ENCODE data around the gene PNPO.

PNPO gene

DNA sequence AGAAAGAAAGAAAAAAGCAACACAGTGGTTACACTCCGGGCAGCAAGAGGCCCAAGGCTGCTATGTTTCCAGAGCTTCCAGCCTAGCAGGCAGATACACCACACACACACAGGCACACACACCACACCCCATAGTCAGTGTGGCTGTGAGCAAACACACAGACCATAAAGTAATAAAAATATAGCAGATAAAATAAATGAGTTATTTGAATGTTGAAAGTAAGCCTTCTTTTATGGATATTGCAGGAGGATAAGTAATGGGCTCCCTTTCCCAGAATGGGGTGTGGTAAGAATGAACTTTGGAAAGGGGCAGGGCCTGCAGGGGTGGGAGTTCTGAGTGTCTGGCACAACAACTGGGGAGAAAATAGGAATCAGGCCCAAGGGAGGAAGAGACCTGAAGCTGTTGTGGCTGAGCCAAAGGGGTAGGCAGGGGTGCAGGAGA lies 24.7 kb downstream of the PNPO start:
- H4K20me1 ChIP-seq (ENCODE audit: insufficient read depth, low read length), result no peaks in the 10 kb centered on the region
- no peaks in the 10 kb centered on the region for H3K9me2 ChIP-seq (replicated peaks; ENCODE audit: insufficient read depth, low read length)
- H3K9me3 ChIP-seq (replicated peaks; ENCODE audit: insufficient read depth, low read length), result no peaks in the 10 kb centered on the region
- no peak overlapping the region for H2AFZ ChIP-seq (ENCODE audit: low read length)
- no peaks in the 10 kb centered on the region for H3F3A ChIP-seq (ENCODE audit: insufficient read depth, low read length)
- no peak for DNase-seq
- peaks cover 1% of the 10 kb centered on the region for H3K79me2 ChIP-seq (ENCODE audit: low read length)
- H3K27me3 ChIP-seq (replicated peaks; ENCODE audit: insufficient read depth, low read length), result no peaks in the 10 kb centered on the region
- H3K4me3 ChIP-seq (ENCODE audit: low read length), result no peak overlapping the region
- H3K27ac ChIP-seq (ENCODE audit: low read length), result no peak overlapping the region
- no peak overlapping the region for H3K4me2 ChIP-seq (ENCODE audit: low read depth, low read length)
- no peaks in the 10 kb centered on the region for H3K36me3 ChIP-seq (replicated peaks; ENCODE audit: insufficient read depth, low read length)
- H3K9ac ChIP-seq (ENCODE audit: low read length), result no peak overlapping the region
- TF ChIP-seq EZH2phosphoT487 (IDR thresholded peaks at IDR 0.05; ENCODE audit: low read length) (no peak), EZH2 (optimal IDR thresholded peaks at IDR 0.05; ENCODE audit: low read depth, low read length) (no peak)
- TF ChIP-seq, protein P1, sequence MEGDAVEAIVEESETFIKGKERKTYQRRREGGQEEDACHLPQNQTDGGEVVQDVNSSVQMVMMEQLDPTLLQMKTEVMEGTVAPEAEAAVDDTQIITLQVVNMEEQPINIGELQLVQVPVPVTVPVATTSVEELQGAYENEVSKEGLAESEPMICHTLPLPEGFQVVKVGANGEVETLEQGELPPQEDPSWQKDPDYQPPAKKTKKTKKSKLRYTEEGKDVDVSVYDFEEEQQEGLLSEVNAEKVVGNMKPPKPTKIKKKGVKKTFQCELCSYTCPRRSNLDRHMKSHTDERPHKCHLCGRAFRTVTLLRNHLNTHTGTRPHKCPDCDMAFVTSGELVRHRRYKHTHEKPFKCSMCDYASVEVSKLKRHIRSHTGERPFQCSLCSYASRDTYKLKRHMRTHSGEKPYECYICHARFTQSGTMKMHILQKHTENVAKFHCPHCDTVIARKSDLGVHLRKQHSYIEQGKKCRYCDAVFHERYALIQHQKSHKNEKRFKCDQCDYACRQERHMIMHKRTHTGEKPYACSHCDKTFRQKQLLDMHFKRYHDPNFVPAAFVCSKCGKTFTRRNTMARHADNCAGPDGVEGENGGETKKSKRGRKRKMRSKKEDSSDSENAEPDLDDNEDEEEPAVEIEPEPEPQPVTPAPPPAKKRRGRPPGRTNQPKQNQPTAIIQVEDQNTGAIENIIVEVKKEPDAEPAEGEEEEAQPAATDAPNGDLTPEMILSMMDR (IDR thresholded peaks at IDR 0.05; ENCODE audit: low read length), result no peak
- H3K4me1 ChIP-seq (ENCODE audit: low read length), result peaks cover 5% of the 10 kb centered on the region

DNA sequence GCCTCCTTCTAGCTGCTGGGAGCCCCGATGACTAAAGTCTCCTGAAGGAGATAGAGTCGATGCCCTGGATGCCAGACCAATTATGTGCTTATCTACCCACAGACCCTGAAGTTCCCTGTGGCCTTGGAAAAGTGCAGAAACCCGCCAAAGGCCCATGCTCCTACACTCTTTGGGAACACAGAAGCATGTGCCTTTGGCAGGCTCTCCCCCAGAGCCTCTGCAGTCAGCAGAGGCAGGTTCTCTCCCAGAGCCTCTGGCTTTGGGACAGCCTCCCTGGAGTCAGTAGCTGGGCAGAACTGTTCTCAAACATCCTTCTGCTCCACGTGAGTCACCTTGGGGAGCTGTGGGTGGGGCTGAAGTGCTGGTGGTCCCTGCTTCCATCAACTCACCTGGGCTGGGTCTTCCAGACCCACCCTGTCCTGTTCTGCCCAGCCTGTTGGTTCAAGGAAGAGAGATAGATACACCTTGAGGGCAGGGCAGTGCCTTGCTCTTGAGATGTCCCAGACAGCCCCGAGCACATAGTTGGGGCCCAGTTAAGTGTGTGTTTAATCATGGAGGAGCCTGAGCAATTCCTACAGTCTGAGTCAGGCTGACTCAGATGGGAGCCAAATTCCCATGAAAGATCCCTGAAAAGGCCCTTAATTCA lies 26.4 kb downstream of the PNPO start:
- Histone ChIP-seq H3F3A (ENCODE audit: insufficient read depth, low read length) (peaks cover 3% of the 10 kb centered on the region; the same call in 1 of the 2 replicates), H3K79me2 (ENCODE audit: low read length) (peaks cover 18% of the 10 kb centered on the region), H3K9me3 (replicated peaks; ENCODE audit: insufficient read depth, low read length) (no peaks in the 10 kb centered on the region), H3K4me3 (ENCODE audit: low read length) (no peak overlapping the region), H3K4me2 (ENCODE audit: low read depth, low read length) (no peak overlapping the region), H3K27me3 (replicated peaks; ENCODE audit: insufficient read depth, low read length) (no peaks in the 10 kb centered on the region), H3K27ac (ENCODE audit: low read length) (no peak overlapping the region), H4K20me1 (ENCODE audit: insufficient read depth, low read length) (no peaks in the 10 kb centered on the region), H3K9me2 (replicated peaks; ENCODE audit: insufficient read depth, low read length) (no peaks in the 10 kb centered on the region), H3K36me3 (replicated peaks; ENCODE audit: insufficient read depth, low read length) (no peaks in the 10 kb centered on the region), H3K4me1 (ENCODE audit: low read length) (peaks cover 13% of the 10 kb centered on the region), H2AFZ (ENCODE audit: low read length) (no peak overlapping the region), H3K9ac (ENCODE audit: low read length) (no peak overlapping the region)
- TF ChIP-seq, protein P1 (IDR thresholded peaks at IDR 0.05; ENCODE audit: low read length), result no peak
- TF ChIP-seq EZH2 (optimal IDR thresholded peaks at IDR 0.05; ENCODE audit: low read depth, low read length) (no peak), EZH2phosphoT487 (IDR thresholded peaks at IDR 0.05; ENCODE audit: low read length) (no peak)
- DNase-seq, result no peak

DNA sequence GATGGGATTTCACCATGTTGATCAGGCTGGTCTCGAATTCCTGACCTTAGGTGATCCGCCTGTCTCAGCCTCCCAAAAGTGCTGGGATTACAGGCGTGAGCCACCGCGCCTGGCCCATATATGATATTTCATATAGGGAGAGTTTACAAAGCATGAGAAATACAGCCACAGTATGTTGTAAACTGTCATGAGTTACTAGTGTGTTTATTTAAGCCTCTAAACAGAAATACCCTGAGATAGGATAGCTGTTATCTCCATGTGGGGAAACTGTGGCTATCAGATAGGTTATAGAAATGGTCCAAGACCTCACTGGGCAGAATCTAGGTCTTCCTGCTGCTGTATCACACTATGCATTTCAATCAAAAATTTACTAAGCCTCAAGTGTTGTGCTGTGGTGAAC lies 27.5 kb downstream of the PNPO start:
- TF ChIP-seq EZH2phosphoT487 (IDR thresholded peaks at IDR 0.05; ENCODE audit: low read length) (no peak), EZH2 (optimal IDR thresholded peaks at IDR 0.05; ENCODE audit: low read depth, low read length) (no peak)
- TF ChIP-seq, protein P1 (IDR thresholded peaks at IDR 0.05; ENCODE audit: low read length), result no peak
- peaks cover 17% of the 10 kb centered on the region for H3K4me1 ChIP-seq (ENCODE audit: low read length)

More for the DNA sequence above, 27.5 kb downstream of the PNPO start:
- H3K4me3 ChIP-seq (ENCODE audit: low read length), result no peak overlapping the region
- H3K4me2 ChIP-seq (ENCODE audit: low read depth, low read length), result no peak overlapping the region
- H3K79me2 ChIP-seq (ENCODE audit: low read length), result peaks cover 25% of the 10 kb centered on the region
- H3K9ac ChIP-seq (ENCODE audit: low read length), result no peak overlapping the region
- H3K9me2 ChIP-seq (replicated peaks; ENCODE audit: insufficient read depth, low read length), result no peaks in the 10 kb centered on the region
- no peak overlapping the region for H3K27ac ChIP-seq (ENCODE audit: low read length)
- no peaks in the 10 kb centered on the region for H4K20me1 ChIP-seq (ENCODE audit: insufficient read depth, low read length)
- no peak overlapping the region for H2AFZ ChIP-seq (ENCODE audit: low read length)
- no peaks in the 10 kb centered on the region for H3K9me3 ChIP-seq (replicated peaks; ENCODE audit: insufficient read depth, low read length)
- DNase-seq, result no peak
- H3F3A ChIP-seq (ENCODE audit: insufficient read depth, low read length), result peaks cover 3% of the 10 kb centered on the region; the same call in 1 of the 2 replicates
- H3K27me3 ChIP-seq (replicated peaks; ENCODE audit: insufficient read depth, low read length), result no peaks in the 10 kb centered on the region
- no peaks in the 10 kb centered on the region for H3K36me3 ChIP-seq (replicated peaks; ENCODE audit: insufficient read depth, low read length)
